Endodermal cell (in vitro differentiated cells): ENCODE data around the gene GPR39. TPM values are rescaled to one million over a fixed set of nuclear protein-coding genes. Genes with fewer than 3 reads are reported as not detected.

Experiments used
- DNase-seq: peaks from one replicate; pipeline ENCODE4 v3.0.0-alpha.2; 2017
- H3K27ac ChIP-seq: 2 replicates; pipeline ENCODE4 v1.5.1; 2013; ENCODE audit warnings: mild to moderate bottlenecking, low read depth, low read length, moderate library complexity
- H3K27me3 ChIP-seq: 2 replicates; pipeline ENCODE4 v1.6.1; 2013; ENCODE audit warnings: mild to moderate bottlenecking, low read length, moderate library complexity; ENCODE audit not compliant: insufficient read depth, control insufficient read depth, poor library complexity, severe bottlenecking
- H3K36me3 ChIP-seq: 2 replicates; pipeline ENCODE4 v1.7.0; 2013; ENCODE audit warnings: mild to moderate bottlenecking, low read length, moderate library complexity; ENCODE audit not compliant: control insufficient read depth, insufficient read depth
- H3K4me1 ChIP-seq: one replicate; pipeline ENCODE4 v1.7.0; 2013; ENCODE audit warnings: low read length; ENCODE audit not compliant: control insufficient read depth, insufficient read depth
- H3K4me3 ChIP-seq: 2 replicates; pipeline ENCODE4 v1.5.1; 2013; ENCODE audit warnings: mild to moderate bottlenecking, low read length, moderate library complexity
- H3K9ac ChIP-seq: 2 replicates; pipeline ENCODE4 v1.6.1; 2013; ENCODE audit warnings: mild to moderate bottlenecking, low read length, moderate library complexity; ENCODE audit not compliant: poor library complexity, severe bottlenecking; ENCODE audit errors: extremely low read depth
- H3K9me3 ChIP-seq: 2 replicates; pipeline ENCODE4 v1.6.1; 2013; ENCODE audit warnings: mild to moderate bottlenecking, low read length, moderate library complexity; ENCODE audit not compliant: control insufficient read depth
- H3K27ac Mint-ChIP-seq: 2 replicates; pipeline ENCODE4 v1.8.0; 2020; ENCODE audit warnings: mixed read lengths
- H3K27me3 Mint-ChIP-seq: 2 replicates; pipeline ENCODE4 v1.8.0; 2021; ENCODE audit warnings: mild to moderate bottlenecking, mixed read lengths; ENCODE audit not compliant: insufficient read depth
- H3K36me3 Mint-ChIP-seq: 2 replicates; pipeline ENCODE4 v1.8.0; 2020; ENCODE audit warnings: low read depth, mixed read lengths
- H3K4me1 Mint-ChIP-seq: 2 replicates; pipeline ENCODE4 v1.8.0; 2020; ENCODE audit warnings: mixed read lengths
- H3K4me3 Mint-ChIP-seq: 2 replicates; pipeline ENCODE4 v1.8.0; 2020; ENCODE audit warnings: mild to moderate bottlenecking, moderate library complexity, mixed read lengths
- H3K9me3 Mint-ChIP-seq: 2 replicates; pipeline ENCODE4 v1.8.0; 2020; ENCODE audit warnings: mild to moderate bottlenecking, mixed read lengths
- WGBS, 2 experiments: methylation state at CpG; one replicate each; pipeline versions ENCODE4 v1.1.5 to v1.1.7; 2013; ENCODE audit warnings: missing lambda C conversion rate in 2 of 2, mixed read lengths in 1 of 2; ENCODE audit not compliant: insufficient coverage in 1 of 2, insufficient read length in 1 of 2; 5-methylcytosine and 5-hydroxymethylcytosine counted together
- total RNA-seq, 2 donors: library from RNA; stranded (reverse); fragmentation: NEBNext Ultra II Directional in 1 of 2; extraction: Animal tissue kit (Norgen Biotek cat#: 25700) in 1 of 2; gene quantifications; 2 replicates in 1 of 2; 3 replicates in 1 of 2; pipeline ENCODE4 v1.2.1, GENCODE V29; 2021
- TF ChIP-seq, protein P1 (sequence below): fragments of 200-600 bp; sonication (generic); conservative IDR thresholded peaks from 2 replicates; pipeline ENCODE4 v1.5.0; 2021; ENCODE audit warnings: antibody characterized with exemption, mild to moderate bottlenecking

Gene GPR39
- total RNA-seq, 2 donors from 2014 or later = 9.4 to 14.6 TPM

DNA sequence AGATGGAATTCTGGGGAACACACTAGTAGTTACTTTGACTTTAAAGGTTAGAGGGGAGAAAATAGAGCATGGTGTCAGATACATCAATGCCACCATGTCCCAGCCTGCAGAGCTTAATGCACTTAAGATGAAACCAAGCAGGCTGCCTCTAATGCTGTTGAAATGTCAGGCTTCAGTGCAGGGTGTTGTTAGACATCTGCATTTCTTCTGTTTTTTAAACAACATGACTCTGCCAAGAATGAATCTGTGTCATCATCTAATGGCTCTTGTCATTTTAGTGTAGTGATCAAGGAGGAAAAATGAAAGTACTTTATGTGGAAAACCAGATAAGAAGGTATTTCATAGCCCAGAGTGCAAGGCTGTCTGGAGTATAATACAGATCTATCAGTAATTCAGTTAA is 223.5 kb downstream of the GPR39 start:
- Mint-ChIP-seq H3K4me1 (peaks cover 15% of the 10 kb centered on the region), H3K27me3 (no peaks in the 10 kb centered on the region), H3K9me3 (no peaks in the 10 kb centered on the region), H3K27ac (no peak overlapping the region), H3K36me3 (peaks cover under 1% of the 10 kb centered on the region), H3K4me3 (no peak overlapping the region)
- Histone ChIP-seq H3K27ac (no peak overlapping the region), H3K9ac (no peak overlapping the region), H3K9me3 (no peaks in the 10 kb centered on the region), H3K4me1 (peaks cover 15% of the 10 kb centered on the region), H3K36me3 (no peaks in the 10 kb centered on the region), H3K4me3 (no peak overlapping the region), H3K27me3 (no peaks in the 10 kb centered on the region)
- TF ChIP-seq, protein P1, sequence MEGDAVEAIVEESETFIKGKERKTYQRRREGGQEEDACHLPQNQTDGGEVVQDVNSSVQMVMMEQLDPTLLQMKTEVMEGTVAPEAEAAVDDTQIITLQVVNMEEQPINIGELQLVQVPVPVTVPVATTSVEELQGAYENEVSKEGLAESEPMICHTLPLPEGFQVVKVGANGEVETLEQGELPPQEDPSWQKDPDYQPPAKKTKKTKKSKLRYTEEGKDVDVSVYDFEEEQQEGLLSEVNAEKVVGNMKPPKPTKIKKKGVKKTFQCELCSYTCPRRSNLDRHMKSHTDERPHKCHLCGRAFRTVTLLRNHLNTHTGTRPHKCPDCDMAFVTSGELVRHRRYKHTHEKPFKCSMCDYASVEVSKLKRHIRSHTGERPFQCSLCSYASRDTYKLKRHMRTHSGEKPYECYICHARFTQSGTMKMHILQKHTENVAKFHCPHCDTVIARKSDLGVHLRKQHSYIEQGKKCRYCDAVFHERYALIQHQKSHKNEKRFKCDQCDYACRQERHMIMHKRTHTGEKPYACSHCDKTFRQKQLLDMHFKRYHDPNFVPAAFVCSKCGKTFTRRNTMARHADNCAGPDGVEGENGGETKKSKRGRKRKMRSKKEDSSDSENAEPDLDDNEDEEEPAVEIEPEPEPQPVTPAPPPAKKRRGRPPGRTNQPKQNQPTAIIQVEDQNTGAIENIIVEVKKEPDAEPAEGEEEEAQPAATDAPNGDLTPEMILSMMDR = no peak
- DNase-seq = no peak

DNA sequence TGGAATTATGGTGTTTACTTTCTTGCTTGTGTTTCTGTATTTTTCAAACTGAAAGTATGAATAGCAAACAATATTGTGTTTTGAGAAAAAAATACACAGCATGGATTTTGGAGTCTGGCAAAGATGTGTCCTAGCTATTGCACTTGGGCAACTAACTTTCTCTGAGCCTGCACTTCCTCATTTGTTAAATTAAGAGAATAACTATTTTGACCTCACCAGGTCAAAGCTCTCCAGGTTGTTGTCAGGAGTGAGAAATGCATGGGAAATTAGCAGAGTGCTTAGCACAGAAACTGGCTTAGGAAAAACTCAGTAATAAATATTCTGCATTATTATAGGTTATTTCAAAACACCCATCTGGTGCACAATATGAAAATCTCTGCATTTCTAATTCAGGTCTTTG is 225.2 kb downstream of the GPR39 start:
- Histone ChIP-seq H3K4me3 (no peak overlapping the region), H3K4me1 (peaks cover 15% of the 10 kb centered on the region), H3K9me3 (no peaks in the 10 kb centered on the region), H3K27ac (no peak overlapping the region), H3K36me3 (peaks cover under 1% of the 10 kb centered on the region), H3K27me3 (no peaks in the 10 kb centered on the region), H3K9ac (no peak overlapping the region)
- Mint-ChIP-seq H3K27ac (no peak overlapping the region), H3K4me1 (peaks cover 21% of the 10 kb centered on the region), H3K9me3 (no peaks in the 10 kb centered on the region), H3K36me3 (peaks cover 3% of the 10 kb centered on the region), H3K4me3 (no peak overlapping the region), H3K27me3 (no peaks in the 10 kb centered on the region)
- TF ChIP-seq, protein P1 = no peak
- DNase-seq = no peak

DNA sequence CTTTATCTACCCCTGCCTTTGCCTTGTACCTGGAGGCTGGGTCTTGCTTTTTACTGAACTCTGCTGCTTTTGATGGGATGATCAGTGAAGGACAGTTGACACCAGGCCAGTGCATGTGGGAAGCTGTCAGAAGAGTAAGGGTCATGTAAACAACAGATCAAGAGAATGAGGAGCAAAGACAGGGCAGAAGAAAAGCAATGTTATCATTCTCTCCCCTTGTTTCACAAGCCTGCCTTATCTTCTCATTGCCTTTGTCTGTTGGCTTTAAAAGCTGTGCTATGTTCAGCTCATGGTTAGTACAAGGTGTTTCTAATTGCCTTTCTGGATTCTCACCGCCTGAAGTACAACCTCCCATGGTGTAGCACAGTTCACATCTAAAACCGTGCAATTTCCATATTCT is 225.8 kb downstream of the GPR39 start:
- H3K4me1 ChIP-seq = peaks cover 15% of the 10 kb centered on the region
- WGBS, 2 experiments = 84 to 100% methylated on average over 1 to 2 of the region's 2 CpGs

More for the DNA sequence above, 225.8 kb downstream of the GPR39 start:
- H3K27ac Mint-ChIP-seq = no peak overlapping the region
- H3K27me3 ChIP-seq = no peaks in the 10 kb centered on the region
- H3K4me3 Mint-ChIP-seq = no peak overlapping the region
- no peaks in the 10 kb centered on the region for H3K9me3 ChIP-seq
- no peaks in the 10 kb centered on the region for H3K9me3 Mint-ChIP-seq
- no peak overlapping the region for H3K9ac ChIP-seq
- peaks cover 3% of the 10 kb centered on the region for H3K36me3 Mint-ChIP-seq
- TF ChIP-seq, protein P1 = no peak
- H3K27ac ChIP-seq = no peak overlapping the region
- peaks cover 4% of the 10 kb centered on the region for H3K36me3 ChIP-seq
- no peak for DNase-seq
- peaks cover 21% of the 10 kb centered on the region for H3K4me1 Mint-ChIP-seq
- no peaks in the 10 kb centered on the region for H3K27me3 Mint-ChIP-seq
- no peak overlapping the region for H3K4me3 ChIP-seq
